Mucosa of stomach (tissue), 1 donor: Measurements from ENCODE around the gene FAT4.

Experiments used
- H3K27me3 ChIP-seq: one replicate; pipeline ENCODE4 v1.7.0; 2013; ENCODE audit warnings: mild to moderate bottlenecking, low read length; ENCODE audit not compliant: control insufficient read depth, insufficient read depth
- H3K36me3 ChIP-seq: one replicate; pipeline ENCODE4 v1.7.0; 2013; ENCODE audit warnings: low read length; ENCODE audit not compliant: control insufficient read depth, insufficient read depth
- H3K4me1 ChIP-seq: one replicate; pipeline ENCODE4 v1.7.0; 2013; ENCODE audit warnings: mild to moderate bottlenecking, low read length; ENCODE audit not compliant: control insufficient read depth, insufficient read depth
- H3K4me3 ChIP-seq: one replicate; pipeline ENCODE4 v1.7.0; 2013; ENCODE audit warnings: low read length
- H3K9ac ChIP-seq: one replicate; pipeline ENCODE4 v1.7.0; 2013; ENCODE audit warnings: mild to moderate bottlenecking, low read length, moderate library complexity
- H3K9me3 ChIP-seq: one replicate; pipeline ENCODE4 v1.7.0; 2013; ENCODE audit warnings: mild to moderate bottlenecking, low read length, moderate library complexity; ENCODE audit not compliant: control insufficient read depth
- donor health status: Pancreatic carcinoma.

The FAT4 gene

DNA sequence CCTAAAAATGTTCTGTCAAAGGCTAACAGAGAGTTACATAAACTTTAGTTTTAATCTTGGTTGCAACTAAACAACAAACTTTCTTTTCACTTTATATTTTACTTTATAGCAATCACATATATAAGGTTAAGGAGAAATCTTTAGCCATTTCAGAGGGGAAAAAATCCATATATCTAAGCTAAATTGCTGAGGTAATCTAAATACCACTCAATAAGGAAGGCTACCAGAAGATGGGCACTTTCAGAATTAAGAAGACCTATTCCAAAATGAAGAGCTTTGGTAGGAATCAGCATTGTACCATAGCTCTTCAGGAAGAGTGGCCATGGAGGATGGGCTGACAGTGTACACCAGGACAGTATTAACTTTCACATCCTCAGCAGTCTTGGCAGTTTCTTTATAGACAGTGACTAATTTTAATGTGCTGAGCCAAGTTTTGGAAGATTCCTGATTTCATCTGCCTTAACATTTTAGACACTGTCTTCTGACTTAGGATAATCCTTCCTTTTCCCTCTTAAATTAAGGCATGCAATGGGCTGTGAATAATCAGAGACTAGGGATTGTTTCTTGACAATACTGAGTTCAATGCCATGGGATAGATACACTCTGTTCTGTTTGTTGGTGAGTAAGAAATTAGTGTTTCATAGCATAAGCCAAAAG lies 7.1 kb downstream of the FAT4 start:
- H3K36me3 ChIP-seq = no peaks in the 10 kb centered on the region
- H3K4me1 ChIP-seq = no peaks in the 10 kb centered on the region
- no peak overlapping the region for H3K9ac ChIP-seq
- no peak overlapping the region for H3K4me3 ChIP-seq
- H3K9me3 ChIP-seq = no peaks in the 10 kb centered on the region
- peaks cover 14% of the 10 kb centered on the region for H3K27me3 ChIP-seq

DNA sequence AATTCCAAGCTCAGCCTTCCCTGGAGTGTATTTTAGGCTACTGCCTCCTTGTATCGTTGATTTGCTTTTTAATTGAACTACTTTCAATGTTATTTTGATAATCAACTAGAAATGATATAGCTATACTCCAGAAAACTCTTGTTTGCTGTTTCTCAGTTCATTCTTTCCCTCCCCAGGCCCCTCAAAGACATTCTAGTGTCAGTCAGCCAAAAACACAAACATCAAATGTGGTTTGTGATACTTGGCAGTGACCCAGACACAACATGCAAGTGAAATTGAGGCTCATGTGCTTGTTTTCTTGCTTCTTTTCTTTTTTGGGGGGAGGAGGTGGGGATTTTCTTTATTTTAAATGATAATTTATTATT lies 7.6 kb downstream of the FAT4 start:
- no peak overlapping the region for H3K9ac ChIP-seq
- peaks cover 9% of the 10 kb centered on the region for H3K27me3 ChIP-seq
- no peaks in the 10 kb centered on the region for H3K4me1 ChIP-seq
- no peaks in the 10 kb centered on the region for H3K36me3 ChIP-seq
- H3K9me3 ChIP-seq = no peaks in the 10 kb centered on the region
- no peak overlapping the region for H3K4me3 ChIP-seq

DNA sequence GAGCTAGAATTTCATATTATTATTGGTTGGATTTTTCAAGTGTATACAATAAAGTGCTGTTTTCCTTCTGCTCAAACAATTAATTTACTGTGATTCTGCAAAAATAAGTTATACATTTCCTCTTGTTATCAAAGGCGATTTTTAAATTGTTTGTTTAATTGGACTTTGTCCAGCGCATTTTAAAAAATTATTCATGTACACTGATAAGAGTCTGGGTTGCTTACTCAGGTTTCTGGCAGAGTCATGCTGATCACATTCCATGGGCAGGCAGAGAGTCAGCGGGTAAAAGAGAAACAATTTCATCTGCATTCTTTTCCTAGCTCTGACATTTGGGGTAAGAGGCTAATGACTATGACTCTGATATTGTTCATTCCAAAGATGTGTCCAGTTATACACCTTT lies 8.9 kb downstream of the FAT4 start:
- Histone ChIP-seq H3K4me3 (no peak overlapping the region), H3K9me3 (no peaks in the 10 kb centered on the region), H3K27me3 (no peaks in the 10 kb centered on the region), H3K36me3 (no peaks in the 10 kb centered on the region), H3K9ac (no peak overlapping the region), H3K4me1 (no peaks in the 10 kb centered on the region)

DNA sequence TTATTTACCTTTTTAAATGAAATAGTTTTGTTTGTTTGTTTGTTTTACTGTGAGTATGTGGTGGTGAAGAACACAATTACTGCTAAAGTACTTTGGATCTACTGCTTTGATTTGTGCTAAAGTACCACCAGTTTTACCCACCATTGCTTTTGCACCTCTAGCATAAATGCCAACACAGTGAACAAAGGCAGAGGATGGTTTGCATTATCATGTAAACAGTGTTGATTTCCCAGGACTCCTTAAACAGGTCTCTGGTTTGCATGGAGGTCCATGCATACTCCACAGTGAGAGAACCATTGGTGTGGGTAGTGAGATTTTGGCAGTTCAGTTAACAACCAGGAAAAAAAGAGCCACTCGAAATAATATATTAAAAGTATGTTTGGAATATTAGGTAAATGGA lies 11.0 kb downstream of the FAT4 start:
- Histone ChIP-seq H3K27me3 (no peaks in the 10 kb centered on the region), H3K9me3 (no peaks in the 10 kb centered on the region), H3K4me3 (no peak overlapping the region), H3K36me3 (no peaks in the 10 kb centered on the region), H3K9ac (no peak overlapping the region), H3K4me1 (no peaks in the 10 kb centered on the region)

DNA sequence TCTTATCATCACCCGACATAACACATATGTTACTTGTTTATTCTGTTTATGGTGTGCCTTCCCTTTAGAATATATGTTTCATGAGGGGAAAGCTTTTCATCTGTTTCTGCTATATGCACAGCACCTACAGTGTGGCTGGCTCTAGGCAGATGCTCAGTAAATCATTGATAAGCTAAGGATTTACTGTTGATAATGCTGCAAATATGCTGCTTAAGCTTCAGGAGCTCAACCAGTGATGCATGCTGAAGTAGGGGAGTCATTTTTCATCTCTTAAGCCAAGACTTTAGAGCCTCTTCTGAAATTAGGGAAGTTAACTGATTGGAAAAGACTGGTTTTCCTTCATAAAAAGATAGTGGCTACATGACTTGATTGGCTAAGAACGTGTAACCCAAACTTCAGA lies 16.4 kb downstream of the FAT4 start:
- H3K27me3 ChIP-seq = peaks cover 3% of the 10 kb centered on the region
- H3K9me3 ChIP-seq = no peaks in the 10 kb centered on the region
- no peaks in the 10 kb centered on the region for H3K36me3 ChIP-seq
- H3K9ac ChIP-seq = no peak overlapping the region
- H3K4me3 ChIP-seq = no peak overlapping the region
- H3K4me1 ChIP-seq = no peaks in the 10 kb centered on the region

DNA sequence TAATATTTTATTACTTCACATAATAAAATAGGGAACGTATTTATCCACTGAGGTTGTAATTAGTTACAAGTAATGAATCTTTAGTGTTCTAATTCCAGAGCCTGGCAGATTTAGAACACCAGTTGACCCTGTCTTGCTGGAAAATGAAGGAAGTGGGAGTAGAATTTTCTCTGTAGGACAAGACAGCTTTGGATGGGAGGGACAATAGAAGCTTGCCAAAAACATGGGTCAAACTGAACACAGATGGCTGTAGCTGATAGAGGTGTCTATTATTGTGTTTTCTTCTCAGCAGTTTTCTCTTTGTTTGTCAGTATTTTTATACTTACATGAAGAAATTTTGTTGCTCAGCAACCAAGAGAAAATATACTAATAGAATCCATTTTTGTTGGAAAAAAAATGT lies 20.2 kb downstream of the FAT4 start:
- no peaks in the 10 kb centered on the region for H3K4me1 ChIP-seq
- no peaks in the 10 kb centered on the region for H3K36me3 ChIP-seq
- H3K9me3 ChIP-seq = no peaks in the 10 kb centered on the region
- H3K9ac ChIP-seq = no peak overlapping the region
- peaks cover 3% of the 10 kb centered on the region for H3K27me3 ChIP-seq
- no peak overlapping the region for H3K4me3 ChIP-seq

DNA sequence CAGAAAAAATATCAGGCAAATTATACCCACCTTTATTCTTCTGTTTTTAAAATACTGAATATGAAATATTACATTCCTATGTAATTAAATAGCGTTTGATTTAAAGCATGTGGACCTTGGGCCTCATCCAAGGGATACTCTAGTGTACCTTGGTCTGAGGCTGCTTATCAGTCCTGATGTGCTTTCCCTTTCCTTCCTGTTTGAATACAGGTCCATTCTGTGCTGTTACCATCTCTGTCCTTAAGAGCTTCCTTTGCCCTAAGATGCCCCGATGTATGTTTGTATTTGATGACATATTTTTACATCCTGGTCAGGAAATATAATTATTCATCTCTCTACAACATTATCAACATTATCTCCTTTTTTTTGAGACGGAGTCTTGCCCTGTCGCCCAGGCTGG lies 24.1 kb downstream of the FAT4 start:
- H3K36me3 ChIP-seq = no peaks in the 10 kb centered on the region
- H3K27me3 ChIP-seq = no peaks in the 10 kb centered on the region
- no peaks in the 10 kb centered on the region for H3K4me1 ChIP-seq
- H3K9ac ChIP-seq = no peak overlapping the region
- no peaks in the 10 kb centered on the region for H3K9me3 ChIP-seq
- H3K4me3 ChIP-seq = no peak overlapping the region

DNA sequence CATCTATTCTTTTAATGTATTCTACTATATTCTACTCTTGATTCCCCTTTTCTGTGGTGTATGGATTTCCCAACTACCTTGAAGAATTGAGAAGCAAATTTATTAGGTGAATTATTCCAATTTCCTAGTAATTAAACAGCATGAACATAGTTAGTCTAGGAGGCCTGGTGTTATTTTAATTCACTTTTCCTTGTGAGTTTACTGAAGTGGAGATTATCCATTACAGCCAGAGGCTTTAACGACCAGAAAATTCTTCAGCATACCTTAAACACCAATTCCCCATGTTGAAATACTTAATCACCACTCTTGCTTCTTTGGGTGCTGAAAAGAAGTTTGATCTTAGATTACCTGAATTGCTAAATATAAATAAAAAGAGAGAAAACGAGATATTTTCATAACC lies 29.4 kb downstream of the FAT4 start:
- no peaks in the 10 kb centered on the region for H3K36me3 ChIP-seq
- no peaks in the 10 kb centered on the region for H3K9me3 ChIP-seq
- H3K27me3 ChIP-seq = no peaks in the 10 kb centered on the region
- H3K4me3 ChIP-seq = no peak overlapping the region
- no peaks in the 10 kb centered on the region for H3K4me1 ChIP-seq
- H3K9ac ChIP-seq = no peak overlapping the region

DNA sequence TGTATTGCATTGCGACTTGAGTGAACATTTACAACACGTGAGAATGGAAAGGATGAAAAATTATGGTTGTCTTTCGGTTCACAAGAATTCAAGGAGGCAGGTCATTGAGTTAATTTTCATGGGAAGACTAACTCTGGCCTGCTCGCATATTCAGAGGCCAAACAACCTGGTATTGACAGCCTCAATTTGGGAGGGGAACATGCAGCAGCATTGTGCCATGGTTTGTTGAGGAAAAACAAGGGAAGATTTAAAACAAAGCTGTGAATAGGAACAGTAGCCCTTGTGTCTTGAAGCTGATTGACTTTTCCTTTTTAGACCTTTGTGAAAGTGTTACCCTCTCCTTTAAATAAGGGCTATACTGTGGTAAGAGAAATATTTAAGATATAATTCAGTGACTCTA lies 31.9 kb downstream of the FAT4 start:
- no peaks in the 10 kb centered on the region for H3K36me3 ChIP-seq
- no peak overlapping the region for H3K9ac ChIP-seq
- no peaks in the 10 kb centered on the region for H3K4me1 ChIP-seq
- no peak overlapping the region for H3K4me3 ChIP-seq
- H3K9me3 ChIP-seq = no peaks in the 10 kb centered on the region
- H3K27me3 ChIP-seq = no peaks in the 10 kb centered on the region

DNA sequence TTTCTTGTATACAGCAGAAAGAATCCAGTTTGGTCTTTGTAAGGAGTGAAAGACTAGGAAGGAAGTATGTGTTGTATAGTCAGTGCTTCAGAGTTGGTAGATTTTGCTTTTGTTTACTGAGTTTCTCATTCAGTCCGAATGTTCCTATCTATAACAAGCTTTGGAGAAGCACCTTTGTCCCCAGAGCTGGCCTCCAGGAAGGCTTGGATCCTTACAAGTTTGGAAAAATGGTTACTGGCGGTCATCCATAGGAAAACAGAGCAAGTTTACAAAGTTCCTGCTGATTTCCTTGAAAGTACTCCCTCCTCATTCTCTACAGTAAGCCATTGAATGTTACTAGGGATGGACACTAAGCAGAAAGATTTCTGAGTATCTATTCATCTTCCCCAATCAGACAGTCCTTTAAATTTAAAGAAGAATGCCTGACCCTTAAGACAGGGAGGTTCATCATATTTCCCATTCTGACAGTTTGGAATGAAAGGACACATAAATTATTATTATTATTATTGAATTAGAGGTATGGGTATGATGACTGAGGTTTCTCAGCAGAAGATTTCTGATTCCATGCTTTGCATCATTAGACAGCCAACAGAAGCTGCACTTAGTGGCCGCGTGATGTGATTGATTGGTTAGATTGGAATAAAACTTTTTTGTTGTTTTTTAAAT lies 35.8 kb downstream of the FAT4 start:
- no peaks in the 10 kb centered on the region for H3K9me3 ChIP-seq
- H3K9ac ChIP-seq = no peak overlapping the region
- no peak overlapping the region for H3K4me3 ChIP-seq
- H3K4me1 ChIP-seq = no peaks in the 10 kb centered on the region
- H3K27me3 ChIP-seq = no peaks in the 10 kb centered on the region
- no peaks in the 10 kb centered on the region for H3K36me3 ChIP-seq

DNA sequence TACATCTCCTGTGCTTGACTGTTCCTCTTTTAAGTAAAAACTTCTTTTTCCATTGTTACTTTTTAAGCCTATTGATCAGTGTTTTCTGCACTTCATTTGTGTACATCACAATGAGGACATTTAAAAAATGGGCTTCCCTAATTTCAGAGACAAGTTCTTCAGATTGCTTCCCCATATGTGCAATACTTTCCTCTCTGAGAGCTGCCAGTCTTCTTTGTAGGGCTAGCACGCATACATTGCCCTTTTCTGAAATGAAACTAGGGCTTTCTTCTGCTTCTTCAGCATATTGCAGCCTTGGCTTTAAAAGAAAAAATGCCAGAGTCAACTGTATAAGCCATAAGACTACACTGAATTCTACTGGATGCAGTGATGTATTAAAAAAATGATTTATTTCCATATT lies 37.8 kb downstream of the FAT4 start:
- Histone ChIP-seq H3K9ac (no peak overlapping the region), H3K27me3 (no peaks in the 10 kb centered on the region), H3K36me3 (no peaks in the 10 kb centered on the region), H3K9me3 (no peaks in the 10 kb centered on the region), H3K4me1 (no peaks in the 10 kb centered on the region), H3K4me3 (no peak overlapping the region)

DNA sequence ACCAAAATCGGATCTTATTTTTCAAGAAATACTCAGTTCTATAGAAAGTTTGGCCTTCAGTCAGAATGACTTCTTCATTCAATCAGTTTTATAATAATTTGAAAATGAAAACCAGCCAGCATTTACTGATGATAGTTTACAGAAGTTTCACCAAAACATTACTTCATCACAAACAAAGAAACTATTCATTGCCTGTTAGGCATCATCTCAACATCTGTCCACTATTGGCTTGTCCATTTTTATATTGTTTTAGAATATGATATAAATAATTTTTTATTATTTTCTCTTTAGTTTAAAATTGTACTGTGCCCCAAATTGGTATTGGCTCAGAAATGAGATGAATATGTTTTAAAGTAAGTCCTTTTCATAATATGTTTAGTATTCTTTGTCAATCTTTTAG lies 38.4 kb downstream of the FAT4 start:
- Histone ChIP-seq H3K36me3 (no peaks in the 10 kb centered on the region), H3K9me3 (no peaks in the 10 kb centered on the region), H3K9ac (no peak overlapping the region), H3K4me1 (no peaks in the 10 kb centered on the region), H3K4me3 (no peak overlapping the region), H3K27me3 (no peaks in the 10 kb centered on the region)

DNA sequence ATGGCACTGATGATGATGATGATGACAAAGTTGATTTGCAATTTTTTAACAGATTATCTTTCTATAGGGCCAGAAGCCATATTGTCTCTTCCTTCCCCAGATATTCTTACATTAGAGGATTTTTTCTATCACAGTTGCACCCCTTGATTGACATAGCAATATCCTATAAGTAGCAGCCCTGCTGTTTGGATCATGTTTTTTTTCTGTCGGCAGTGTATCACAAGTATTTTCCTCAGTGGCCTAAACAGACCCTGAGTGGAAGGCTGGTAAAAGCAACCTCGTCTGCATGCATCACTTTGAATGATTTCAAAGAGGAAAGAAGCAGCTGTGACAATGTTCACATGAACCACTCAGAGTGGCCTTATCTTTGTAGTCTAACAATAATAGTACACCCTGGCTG lies 41.0 kb downstream of the FAT4 start:
- H3K4me1 ChIP-seq = no peaks in the 10 kb centered on the region
- H3K36me3 ChIP-seq = no peaks in the 10 kb centered on the region
- H3K27me3 ChIP-seq = no peaks in the 10 kb centered on the region
- no peak overlapping the region for H3K4me3 ChIP-seq
- no peaks in the 10 kb centered on the region for H3K9me3 ChIP-seq
- no peak overlapping the region for H3K9ac ChIP-seq
